GM12872 (cell line): ENCODE measurements around the gene ARHGAP44.

Experiments used
- CTCF ChIP-seq: IDR thresholded peaks from 3 replicates; pipeline ENCODE4 v1.5.1; 2011; ENCODE audit warnings: low read depth, mild to moderate bottlenecking, low read length, moderate library complexity; ENCODE audit not compliant: insufficient read depth

The ARHGAP44 gene

GRCh38 chr17:12815642-12816141, 26.4 kb downstream of the ARHGAP44 start:
- TF ChIP-seq CTCF, result no peak

GRCh38 chr17:12821376-12821940, 32.2 kb downstream of the ARHGAP44 start:
- TF ChIP-seq CTCF, result no peak

- TF ChIP-seq CTCF, result no peak
Observed at GRCh38 chr17:12826431-12826830, 37.1 kb downstream of the ARHGAP44 start.

- no peak for TF ChIP-seq CTCF
Observed at GRCh38 chr17:12830777-12831247, 41.5 kb downstream of the ARHGAP44 start.

- no peak for TF ChIP-seq CTCF
Observed at GRCh38 chr17:12831839-12832238, 42.5 kb downstream of the ARHGAP44 start.

- no peak for TF ChIP-seq CTCF
Observed at GRCh38 chr17:12839042-12839441, 49.7 kb downstream of the ARHGAP44 start.

- no peak for TF ChIP-seq CTCF
Observed at GRCh38 chr17:12842936-12843335, 53.6 kb downstream of the ARHGAP44 start.
